ENCODE data around the gene ERCC8. TPM values are rescaled to one million over a fixed set of nuclear protein-coding genes. Genes with fewer than 3 reads are reported as not detected.

ERCC8 gene
- total RNA-seq, 1 experiment from 2014 or later: 13.0 TPM

DNA sequence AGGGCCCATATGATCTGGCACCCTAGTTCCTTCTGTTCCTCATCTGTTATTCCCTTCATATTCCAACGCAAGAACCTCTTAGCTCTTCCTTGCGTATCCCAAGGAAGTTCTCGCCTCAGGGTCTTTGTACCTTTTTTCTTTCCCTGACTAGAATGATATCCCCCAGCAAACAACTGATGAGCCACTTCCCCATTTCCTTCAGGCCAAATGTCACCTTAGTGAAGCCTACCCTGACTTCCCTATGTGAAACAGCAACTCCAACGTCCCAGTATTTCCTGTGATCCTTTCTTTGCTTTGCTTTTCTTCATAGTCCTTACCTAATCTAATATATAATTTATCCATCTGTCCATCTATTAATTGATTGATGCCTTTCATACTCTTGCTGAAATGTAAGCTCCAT, 47.9 kb downstream of the ERCC8 start:
- DNase-seq: no peak
- no peaks in the 10 kb centered on the region for H3K9me2 ChIP-seq (ENCODE audit: insufficient read depth)
- H3K9me3 ChIP-seq (ENCODE audit: insufficient read depth, low read depth): no peaks in the 10 kb centered on the region
- no TSS peak for BruUV-seq (replicated peaks)
- CTCF ChIA-PET: no interaction called here
- H3K36me3 ChIP-seq (ENCODE audit: low read depth): no peaks in the 10 kb centered on the region
- H4K20me1 ChIP-seq (ENCODE audit: insufficient read depth): no peaks in the 10 kb centered on the region
- H3K79me2 ChIP-seq (ENCODE audit: low read depth): no peaks in the 10 kb centered on the region
- POLR2A ChIA-PET (ENCODE audit: unreplicated experiment): no interaction called here
- no peak overlapping the region for H2AFZ ChIP-seq
- TF ChIP-seq EZH2 (IDR thresholded peaks at IDR 0.05; ENCODE audit: low read depth): no peak
- TF ChIP-seq, protein P1, sequence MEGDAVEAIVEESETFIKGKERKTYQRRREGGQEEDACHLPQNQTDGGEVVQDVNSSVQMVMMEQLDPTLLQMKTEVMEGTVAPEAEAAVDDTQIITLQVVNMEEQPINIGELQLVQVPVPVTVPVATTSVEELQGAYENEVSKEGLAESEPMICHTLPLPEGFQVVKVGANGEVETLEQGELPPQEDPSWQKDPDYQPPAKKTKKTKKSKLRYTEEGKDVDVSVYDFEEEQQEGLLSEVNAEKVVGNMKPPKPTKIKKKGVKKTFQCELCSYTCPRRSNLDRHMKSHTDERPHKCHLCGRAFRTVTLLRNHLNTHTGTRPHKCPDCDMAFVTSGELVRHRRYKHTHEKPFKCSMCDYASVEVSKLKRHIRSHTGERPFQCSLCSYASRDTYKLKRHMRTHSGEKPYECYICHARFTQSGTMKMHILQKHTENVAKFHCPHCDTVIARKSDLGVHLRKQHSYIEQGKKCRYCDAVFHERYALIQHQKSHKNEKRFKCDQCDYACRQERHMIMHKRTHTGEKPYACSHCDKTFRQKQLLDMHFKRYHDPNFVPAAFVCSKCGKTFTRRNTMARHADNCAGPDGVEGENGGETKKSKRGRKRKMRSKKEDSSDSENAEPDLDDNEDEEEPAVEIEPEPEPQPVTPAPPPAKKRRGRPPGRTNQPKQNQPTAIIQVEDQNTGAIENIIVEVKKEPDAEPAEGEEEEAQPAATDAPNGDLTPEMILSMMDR (conservative IDR thresholded peaks at IDR 0.05): no peak
- intact Hi-C loops (cut with micrococcal nuclease; ENCODE audit: unreplicated experiment): no loop called here
- H3K4me1 ChIP-seq (replicated peaks; ENCODE audit: insufficient read depth): no peaks in the 10 kb centered on the region
- no peak overlapping the region for H3K4me3 ChIP-seq
- H3K27ac ChIP-seq: no peak overlapping the region
- H3F3A ChIP-seq (ENCODE audit: insufficient read depth, low read depth): peaks cover 3% of the 10 kb centered on the region; the same call in 1 of the 2 replicates
- no peaks in the 10 kb centered on the region for H3K27me3 ChIP-seq (ENCODE audit: insufficient read depth, low read depth)
- no peak overlapping the region for H3K4me2 ChIP-seq

DNA sequence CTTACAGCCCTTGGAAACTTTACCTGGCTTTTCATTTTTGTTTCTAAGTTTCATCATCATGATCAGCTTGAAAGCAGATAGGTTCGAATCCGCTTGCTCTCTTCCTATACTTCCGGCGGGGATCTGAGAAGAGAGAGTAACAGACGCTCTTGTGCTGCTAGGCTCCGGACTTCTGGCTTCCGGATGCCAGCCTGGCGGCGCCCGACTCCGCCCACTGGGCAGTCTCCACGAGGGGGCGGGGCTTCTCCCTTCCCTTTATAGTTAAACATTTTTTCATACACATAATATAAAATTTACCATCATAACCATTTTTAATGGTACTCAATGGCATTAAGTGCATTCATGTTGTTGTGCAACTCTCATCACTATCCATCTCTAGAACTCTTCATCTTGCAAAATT, 51.3 kb downstream of the ERCC8 start:
- Histone ChIP-seq H2AFZ (no peak overlapping the region), H3K9me3 (ENCODE audit: insufficient read depth, low read depth) (no peaks in the 10 kb centered on the region), H4K20me1 (ENCODE audit: insufficient read depth) (no peaks in the 10 kb centered on the region), H3K79me2 (ENCODE audit: low read depth) (no peaks in the 10 kb centered on the region), H3K9me2 (ENCODE audit: insufficient read depth) (no peaks in the 10 kb centered on the region), H3K36me3 (ENCODE audit: low read depth) (no peaks in the 10 kb centered on the region), H3K4me1 (replicated peaks; ENCODE audit: insufficient read depth) (no peaks in the 10 kb centered on the region), H3K27ac (no peak overlapping the region), H3K4me2 (no peak overlapping the region), H3F3A (ENCODE audit: insufficient read depth, low read depth) (peaks cover 3% of the 10 kb centered on the region; the same call in 1 of the 2 replicates), H3K27me3 (ENCODE audit: insufficient read depth, low read depth) (no peaks in the 10 kb centered on the region), H3K4me3 (no peak overlapping the region)
- intact Hi-C loops (cut with micrococcal nuclease; ENCODE audit: unreplicated experiment): no loop called here
- POLR2A ChIA-PET (ENCODE audit: unreplicated experiment): no interaction called here
- CTCF ChIA-PET: no interaction called here
- TF ChIP-seq, protein P1 (conservative IDR thresholded peaks at IDR 0.05): no peak
- TF ChIP-seq EZH2 (IDR thresholded peaks at IDR 0.05; ENCODE audit: low read depth): no peak
- no TSS peak for BruUV-seq (replicated peaks)
- no peak for DNase-seq

- TF ChIP-seq EZH2 (IDR thresholded peaks at IDR 0.05; ENCODE audit: low read depth): no peak
- TF ChIP-seq, protein P1 (conservative IDR thresholded peaks at IDR 0.05): no peak
- no peak overlapping the region for H3K4me2 ChIP-seq
- no peaks in the 10 kb centered on the region for H3K27me3 ChIP-seq (ENCODE audit: insufficient read depth, low read depth)
- no peaks in the 10 kb centered on the region for H3K9me2 ChIP-seq (ENCODE audit: insufficient read depth)
- H3K79me2 ChIP-seq (ENCODE audit: low read depth): no peaks in the 10 kb centered on the region
- H3K36me3 ChIP-seq (ENCODE audit: low read depth): no peaks in the 10 kb centered on the region
- H3K4me1 ChIP-seq (replicated peaks; ENCODE audit: insufficient read depth): no peaks in the 10 kb centered on the region
- H4K20me1 ChIP-seq (ENCODE audit: insufficient read depth): no peaks in the 10 kb centered on the region
- intact Hi-C loops (cut with micrococcal nuclease; ENCODE audit: unreplicated experiment): no loop called here
- H3F3A ChIP-seq (ENCODE audit: insufficient read depth, low read depth): peaks cover 3% of the 10 kb centered on the region; the same call in 1 of the 2 replicates
- H3K9me3 ChIP-seq (ENCODE audit: insufficient read depth, low read depth): no peaks in the 10 kb centered on the region
- no peak for DNase-seq
- no peak overlapping the region for H2AFZ ChIP-seq
- H3K27ac ChIP-seq: no peak overlapping the region
- BruUV-seq (replicated peaks): no TSS peak
- no peak overlapping the region for H3K4me3 ChIP-seq
- POLR2A ChIA-PET (ENCODE audit: unreplicated experiment): no interaction called here
- CTCF ChIA-PET: no interaction called here
Observed at GRCh38 chr5:60891667-60892066, 53.2 kb downstream of the ERCC8 start.
